Stimulated activated CD4-positive, alpha-beta T cell treated with anti-CD3 and anti-CD28 coated beads, Interleukin-1b, Interleukin-23, amount 100 ng/mL, for 48 hours (primary cell): ENCODE results near the gene PLK3.
"Not testable (repeated sequence)": the region's sequence is repeated elsewhere in the genome, so short reads cannot be mapped to it uniquely, and the experiment has no call there.

Experiments
- DNase-seq: peaks from one replicate; pipeline ENCODE4 v3.0.0-alpha.2; 2020

Gene PLK3

GRCh38 chr1:44810101-44810761, 10.1 kb downstream of the PLK3 start:
- peak; percentile 12 for DNase-seq

GRCh38 chr1:44810762-44811105, 10.6 kb downstream of the PLK3 start:
- not testable (repeated sequence) for DNase-seq

- DNase-seq, result peak; percentile 0
These were observed 11.1 kb downstream of the PLK3 start for GRCh38 chr1:44811234-44811633.

- DNase-seq, result no peak
These were observed 12.8 kb downstream of the PLK3 start for GRCh38 chr1:44812822-44813543.

- not testable (repeated sequence) for DNase-seq
These were observed 15.7 kb downstream of the PLK3 start for GRCh38 chr1:44815926-44816325.

- no peak for DNase-seq
These were observed 17.1 kb downstream of the PLK3 start for GRCh38 chr1:44817307-44817706.

- no peak for DNase-seq
These were observed 17.8 kb downstream of the PLK3 start for GRCh38 chr1:44817771-44818495.

GRCh38 chr1:44819196-44819607, 19.0 kb downstream of the PLK3 start:
- no peak for DNase-seq

- DNase-seq, result peak; percentile 93
These were observed 19.6 kb downstream of the PLK3 start for GRCh38 chr1:44819608-44820327.

GRCh38 chr1:44820328-44821239, 20.4 kb downstream of the PLK3 start:
- no peak for DNase-seq

- DNase-seq, result no peak
These were observed 21.1 kb downstream of the PLK3 start for GRCh38 chr1:44821240-44821715.

GRCh38 chr1:44822131-44822701, 22.0 kb downstream of the PLK3 start:
- DNase-seq, result no peak

GRCh38 chr1:44822981-44823451, 22.8 kb downstream of the PLK3 start:
- DNase-seq, result no peak

GRCh38 chr1:44824392-44824791, 24.2 kb downstream of the PLK3 start:
- DNase-seq, result not testable (repeated sequence)

GRCh38 chr1:44826375-44827196, 26.4 kb downstream of the PLK3 start:
- no peak for DNase-seq

GRCh38 chr1:44827197-44828002, 27.2 kb downstream of the PLK3 start:
- DNase-seq, result no peak

- DNase-seq, result no peak
These were observed 27.9 kb downstream of the PLK3 start for GRCh38 chr1:44828003-44828651.

GRCh38 chr1:44828841-44829440, 28.8 kb downstream of the PLK3 start:
- no peak for DNase-seq
